CD8-positive, alpha-beta memory T cell (primary cell): Measurements from ENCODE around the gene CYP2C19. TPM values are rescaled to one million over a fixed set of nuclear protein-coding genes. Genes with fewer than 3 reads are reported as not detected.

Source experiments
- CTCF ChIA-PET: fragments of 350-600 bp; sonication (Branson Sonifier 250); formaldehyde crosslinking; loops from one replicate; lab custom pipeline; 2021; ENCODE audit warnings: antibody characterized with exemption; lab: Charles Lee
- POLR2A ChIA-PET: fragments of 350-600 bp; sonication (Branson Sonifier 250); formaldehyde crosslinking; loops from one replicate; lab custom pipeline; 2021; ENCODE audit warnings: antibody characterized with exemption; lab: Charles Lee
- DNase-seq, 5 donors: peaks; one replicate each; pipeline versions ENCODE4 v3.0.0 to v3.0.0-alpha.2; 2020 to 2022; ENCODE audit warnings: mixed read lengths in 1 of 5
- H3K27ac ChIP-seq: one replicate; pipeline ENCODE4 v1.7.0; 2013; ENCODE audit warnings: low read depth, mild to moderate bottlenecking, low read length, moderate library complexity
- H3K27me3 ChIP-seq: 2 replicates; pipeline ENCODE4 v1.7.0; 2013; ENCODE audit warnings: low read length, mild to moderate bottlenecking; ENCODE audit not compliant: insufficient read depth, poor library complexity, severe bottlenecking
- H3K36me3 ChIP-seq: 2 replicates; pipeline ENCODE4 v1.7.0; 2013; ENCODE audit warnings: mild to moderate bottlenecking, low read length, moderate library complexity; ENCODE audit not compliant: insufficient read depth
- H3K4me1 ChIP-seq: 2 replicates; pipeline ENCODE4 v1.7.0; 2013; ENCODE audit warnings: mild to moderate bottlenecking, low read length, moderate library complexity; ENCODE audit not compliant: insufficient read depth
- H3K4me3 ChIP-seq: 2 replicates; pipeline ENCODE4 v1.7.0; 2013; ENCODE audit warnings: mild to moderate bottlenecking, low read length
- H3K9me3 ChIP-seq: 2 replicates; pipeline ENCODE4 v1.7.0; 2013; ENCODE audit warnings: mild to moderate bottlenecking, low read length
- H3K27ac Mint-ChIP-seq, 8 donors: one replicate each; pipeline ENCODE4 v1.8.0; 2020 to 2021; ENCODE audit warnings: mixed read lengths in 8 of 8, mild to moderate bottlenecking in 6 of 8, inconsistent platforms in 3 of 8, moderate library complexity in 3 of 8
- H3K27me3 Mint-ChIP-seq, 2 donors: one replicate each; pipeline ENCODE4 v1.8.0; 2020 to 2021; ENCODE audit warnings: mixed read lengths in 2 of 2, mild to moderate bottlenecking in 1 of 2, moderate library complexity in 1 of 2
- H3K36me3 Mint-ChIP-seq, 3 donors: one replicate each; pipeline ENCODE4 v1.8.0; 2020 to 2021; ENCODE audit warnings: mixed read lengths in 3 of 3, inconsistent platforms in 1 of 3, mild to moderate bottlenecking in 1 of 3
- H3K4me1 Mint-ChIP-seq, 3 donors: one replicate each; pipeline ENCODE4 v1.8.0; 2020 to 2021; ENCODE audit warnings: mixed read lengths in 3 of 3, inconsistent platforms in 1 of 3, mild to moderate bottlenecking in 1 of 3
- H3K4me3 Mint-ChIP-seq, 7 donors: one replicate each; pipeline ENCODE4 v1.8.0; 2020 to 2021; ENCODE audit warnings: mixed read lengths in 7 of 7, mild to moderate bottlenecking in 6 of 7, moderate library complexity in 4 of 7, inconsistent platforms in 2 of 7
- H3K9me3 Mint-ChIP-seq, 5 donors: one replicate each; pipeline ENCODE4 v1.8.0; 2020 to 2022; ENCODE audit warnings: mixed read lengths in 5 of 5, mild to moderate bottlenecking in 3 of 5, moderate library complexity in 2 of 5, inconsistent platforms in 1 of 5
- polyA plus RNA-seq: library from polyadenylated mRNA; unstranded; fragments of 300-500 nt; fragmentation: Illumina TruSeq; gene quantifications from one replicate; pipeline ENCODE4 v1.2.3, GENCODE V29; 2021
- total RNA-seq, 2 experiments: library from RNA; stranded (reverse); gene quantifications; one replicate each; pipeline ENCODE4 v1.2.3, GENCODE V29; 2021

The CYP2C19 gene
- total RNA-seq, result not detected
- not detected for polyA plus RNA-seq

GRCh38 chr10:94762393-94762792, at the start of gene CYP2C19:
Gene CYP2C19, plus strand, starts transcription at chr10:94762681. Its CDS starts 25 bp downstream, at chr10:94762706.
- Histone ChIP-seq H3K4me1 (no peaks in the 10 kb centered on the region), H3K27me3 (no peaks in the 10 kb centered on the region), H3K9me3 (no peaks in the 10 kb centered on the region), H3K36me3 (no peaks in the 10 kb centered on the region), H3K27ac (no peak within 1 kb of the TSS), H3K4me3 (no peak within 1 kb of the TSS)
- Mint-ChIP-seq H3K9me3 (peaks cover 0 to 6% (median 2%) of the 10 kb centered on the region in 5 donors), H3K27ac (no peak within 1 kb of the TSS), H3K4me3 (no peak within 1 kb of the TSS), H3K36me3 (no peaks in the 10 kb centered on the region), H3K4me1 (no peaks in the 10 kb centered on the region), H3K27me3 (no peaks in the 10 kb centered on the region)
- ChIA-PET POLR2A (no interaction called here), CTCF (no interaction called here)
- DNase-seq, result no peak

GRCh38 chr10:94725871-94726270, 36.6 kb upstream of the CYP2C19 start:
- H3K4me3 ChIP-seq, result no peak overlapping the region
- Mint-ChIP-seq H3K36me3 (no peaks in the 10 kb centered on the region), H3K4me3 (no peak overlapping the region), H3K27me3 (no peaks in the 10 kb centered on the region), H3K4me1 (no peaks in the 10 kb centered on the region), H3K27ac (no peak overlapping the region), H3K9me3 (peaks cover 0 to 5% (median 3%) of the 10 kb centered on the region in 5 donors)
- no peaks in the 10 kb centered on the region for H3K36me3 ChIP-seq
- H3K9me3 ChIP-seq, result no peaks in the 10 kb centered on the region
- no peaks in the 10 kb centered on the region for H3K27me3 ChIP-seq
- ChIA-PET POLR2A (no interaction called here), CTCF (no interaction called here)
- no peak overlapping the region for H3K27ac ChIP-seq
- no peaks in the 10 kb centered on the region for H3K4me1 ChIP-seq
- DNase-seq, result no peak

GRCh38 chr10:94735197-94735596, 27.3 kb upstream of the CYP2C19 start:
- Mint-ChIP-seq H3K4me1 (no peaks in the 10 kb centered on the region), H3K4me3 (no peak overlapping the region), H3K9me3 (peaks cover 0 to 5% (median 0%) of the 10 kb centered on the region in 5 donors), H3K27ac (no peak overlapping the region), H3K27me3 (no peaks in the 10 kb centered on the region), H3K36me3 (no peaks in the 10 kb centered on the region)
- H3K27me3 ChIP-seq, result no peaks in the 10 kb centered on the region
- ChIA-PET CTCF (no interaction called here), POLR2A (no interaction called here)
- H3K27ac ChIP-seq, result no peak overlapping the region
- no peaks in the 10 kb centered on the region for H3K9me3 ChIP-seq
- H3K36me3 ChIP-seq, result no peaks in the 10 kb centered on the region
- no peak for DNase-seq
- no peaks in the 10 kb centered on the region for H3K4me1 ChIP-seq
- H3K4me3 ChIP-seq, result no peak overlapping the region

GRCh38 chr10:94738588-94738987, 23.9 kb upstream of the CYP2C19 start:
- no peaks in the 10 kb centered on the region for H3K36me3 Mint-ChIP-seq
- Histone ChIP-seq H3K4me3 (no peak overlapping the region), H3K9me3 (no peaks in the 10 kb centered on the region), H3K36me3 (no peaks in the 10 kb centered on the region), H3K27me3 (no peaks in the 10 kb centered on the region), H3K27ac (no peak overlapping the region), H3K4me1 (no peaks in the 10 kb centered on the region)
- peaks cover 0 to 4% of the 10 kb centered on the region in 2 donors for H3K27me3 Mint-ChIP-seq
- peaks cover 10 to 18% (median 11%) of the 10 kb centered on the region in 5 donors for H3K9me3 Mint-ChIP-seq
- no peak overlapping the region for H3K27ac Mint-ChIP-seq
- no peaks in the 10 kb centered on the region for H3K4me1 Mint-ChIP-seq
- ChIA-PET POLR2A (no interaction called here), CTCF (no interaction called here)
- no peak overlapping the region for H3K4me3 Mint-ChIP-seq
- DNase-seq, result no peak

GRCh38 chr10:94747137-94747536, 15.3 kb upstream of the CYP2C19 start:
- Histone ChIP-seq H3K4me1 (no peaks in the 10 kb centered on the region), H3K9me3 (no peaks in the 10 kb centered on the region), H3K27ac (no peak overlapping the region), H3K4me3 (no peak overlapping the region), H3K36me3 (no peaks in the 10 kb centered on the region), H3K27me3 (no peaks in the 10 kb centered on the region)
- no peaks in the 10 kb centered on the region for H3K4me1 Mint-ChIP-seq
- peaks cover 9 to 39% (median 22%) of the 10 kb centered on the region in 5 donors for H3K9me3 Mint-ChIP-seq
- no peak overlapping the region for H3K27ac Mint-ChIP-seq
- no peak for DNase-seq
- CTCF ChIA-PET, result no interaction called here
- no peaks in the 10 kb centered on the region for H3K36me3 Mint-ChIP-seq
- H3K27me3 Mint-ChIP-seq, result peaks cover 0 to 4% of the 10 kb centered on the region in 2 donors
- no peak overlapping the region for H3K4me3 Mint-ChIP-seq
- POLR2A ChIA-PET, result no interaction called here

- CTCF ChIA-PET, result no interaction called here
- H3K36me3 Mint-ChIP-seq, result no peaks in the 10 kb centered on the region
Observed at GRCh38 chr10:94747838-94748237, 14.6 kb upstream of the CYP2C19 start.

GRCh38 chr10:94757916-94758315, 4.6 kb upstream of the CYP2C19 start:
- H3K36me3 Mint-ChIP-seq, result no peaks in the 10 kb centered on the region
- no peaks in the 10 kb centered on the region for H3K4me1 Mint-ChIP-seq
- Histone ChIP-seq H3K4me1 (no peaks in the 10 kb centered on the region), H3K27me3 (no peaks in the 10 kb centered on the region), H3K9me3 (no peaks in the 10 kb centered on the region), H3K36me3 (no peaks in the 10 kb centered on the region), H3K4me3 (no peak overlapping the region), H3K27ac (no peak overlapping the region)
- peaks cover 1 to 8% (median 4%) of the 10 kb centered on the region in 5 donors for H3K9me3 Mint-ChIP-seq
- H3K27ac Mint-ChIP-seq, result no peak overlapping the region
- ChIA-PET CTCF (no interaction called here), POLR2A (no interaction called here)
- DNase-seq, result no peak
- H3K27me3 Mint-ChIP-seq, result no peaks in the 10 kb centered on the region
- H3K4me3 Mint-ChIP-seq, result no peak overlapping the region

More at GRCh38 chr10:94747838-94748237, 14.6 kb upstream of the CYP2C19 start:
- POLR2A ChIA-PET, result no interaction called here
- no peak for DNase-seq
- Mint-ChIP-seq H3K9me3 (peaks cover 5 to 38% (median 15%) of the 10 kb centered on the region in 5 donors), H3K4me1 (no peaks in the 10 kb centered on the region), H3K4me3 (no peak overlapping the region), H3K27me3 (no peaks in the 10 kb centered on the region), H3K27ac (no peak overlapping the region)
- Histone ChIP-seq H3K4me3 (no peak overlapping the region), H3K36me3 (no peaks in the 10 kb centered on the region), H3K4me1 (no peaks in the 10 kb centered on the region), H3K9me3 (no peaks in the 10 kb centered on the region), H3K27me3 (no peaks in the 10 kb centered on the region), H3K27ac (no peak overlapping the region)

- POLR2A ChIA-PET, result no interaction called here
Observed at GRCh38 chr10:94760586-94761178, 1.8 kb upstream of the CYP2C19 start.

More at GRCh38 chr10:94760586-94761178, 1.8 kb upstream of the CYP2C19 start:
- Mint-ChIP-seq H3K36me3 (no peaks in the 10 kb centered on the region), H3K27me3 (no peaks in the 10 kb centered on the region), H3K4me3 (no peak overlapping the region), H3K4me1 (no peaks in the 10 kb centered on the region), H3K27ac (no peak overlapping the region), H3K9me3 (peaks cover 0 to 6% (median 2%) of the 10 kb centered on the region in 5 donors)
- H3K4me3 ChIP-seq, result no peak overlapping the region
- no peaks in the 10 kb centered on the region for H3K27me3 ChIP-seq
- H3K9me3 ChIP-seq, result no peaks in the 10 kb centered on the region
- no peak overlapping the region for H3K27ac ChIP-seq
- H3K36me3 ChIP-seq, result no peaks in the 10 kb centered on the region
- H3K4me1 ChIP-seq, result no peaks in the 10 kb centered on the region
- no peak for DNase-seq
- CTCF ChIA-PET, result no interaction called here
